Spinal cord (tissue), 10 donors: Measurements from ENCODE around the gene TCF4. TPM values are rescaled to one million over a fixed set of nuclear protein-coding genes. Genes with fewer than 3 reads are reported as not detected.

Experiments
- DNase-seq, 6 donors: peaks; one replicate each; pipeline versions ENCODE4 v3.0.0 to v3.0.0-alpha.2; 2013 to 2015; ENCODE audit warnings: low spot score in 6 of 6, low read depth in 4 of 6
- H3K27ac ChIP-seq: one replicate; pipeline ENCODE4 v1.5.1; 2013; ENCODE audit warnings: low read depth, low read length, control low read depth
- H3K27me3 ChIP-seq: one replicate; pipeline ENCODE4 v1.6.1; 2013; ENCODE audit warnings: low read length; ENCODE audit not compliant: control insufficient read depth, insufficient read depth
- H3K36me3 ChIP-seq: one replicate; pipeline ENCODE4 v1.6.1; 2013; ENCODE audit warnings: low read length; ENCODE audit not compliant: control insufficient read depth, insufficient read depth
- H3K4me1 ChIP-seq: one replicate; pipeline ENCODE4 v1.6.1; 2013; ENCODE audit warnings: low read length; ENCODE audit not compliant: control insufficient read depth, insufficient read depth
- H3K4me3 ChIP-seq: one replicate; pipeline ENCODE4 v1.5.1; 2013; ENCODE audit warnings: low read depth, low read length, control low read depth
- H3K9me3 ChIP-seq: one replicate; pipeline ENCODE4 v1.6.1; 2013; ENCODE audit warnings: low read length; ENCODE audit not compliant: control insufficient read depth, insufficient read depth
- WGBS: methylation state at CpG from one replicate; pipeline ENCODE4 v1.1.5; 2013; ENCODE audit warnings: missing lambda C conversion rate; ENCODE audit not compliant: insufficient coverage; 5-methylcytosine and 5-hydroxymethylcytosine counted together
- polyA plus RNA-seq, 2 donors: library from polyadenylated mRNA; unstranded; fragments of 120-200 nt; gene quantifications; one replicate each; pipeline ENCODE4 v1.2.1, GENCODE V29; 2013; ENCODE audit not compliant: insufficient read length in 2 of 2
- small RNA-seq: library from RNA; depleted of rRNA; stranded (forward); fragments of <200 nt; gene quantifications from one replicate; pipeline ENCODE3, GENCODE V24; 2014; ENCODE audit warnings: low replicate concordance
- total RNA-seq, 2 donors: library from RNA; depleted of rRNA in 1 of 2; stranded (reverse); fragments of 120-200 nt in 1 of 2; fragments of >200 nt in 1 of 2; gene quantifications; one replicate each; pipeline versions ENCODE4 v1.2.3 to v1.2.4, GENCODE V29; 2013 to 2014
- donor health status: healthy.

TCF4 gene
- total and polyA plus RNA-seq, 4 donors: 57.1 to 234 (median 138) TPM

DNA sequence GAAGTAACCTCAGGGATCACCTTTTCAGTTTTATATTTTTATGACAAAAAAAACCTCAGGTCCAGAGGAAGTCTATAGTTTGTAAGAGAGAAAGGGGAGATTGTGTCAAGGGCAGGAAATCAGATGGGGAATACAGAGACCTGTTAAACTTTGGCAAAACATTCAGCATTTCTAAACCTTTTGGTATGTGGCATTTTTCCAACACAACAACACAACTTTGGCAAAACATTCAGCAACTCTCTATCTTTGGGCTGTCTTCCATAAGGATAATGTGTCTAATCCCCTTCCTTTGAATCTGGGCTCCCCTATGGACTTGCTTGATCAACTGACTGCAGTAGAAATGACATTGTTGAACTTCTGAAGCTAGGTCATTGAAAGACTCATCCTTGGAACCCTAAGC lies 408.2 kb downstream of the TCF4 start:
- no peak for DNase-seq
- H3K4me3 ChIP-seq: no peak overlapping the region
- H3K36me3 ChIP-seq: no peaks in the 10 kb centered on the region
- no peak overlapping the region for H3K27ac ChIP-seq
- H3K27me3 ChIP-seq: no peaks in the 10 kb centered on the region
- H3K9me3 ChIP-seq: no peaks in the 10 kb centered on the region
- no peaks in the 10 kb centered on the region for H3K4me1 ChIP-seq

DNA sequence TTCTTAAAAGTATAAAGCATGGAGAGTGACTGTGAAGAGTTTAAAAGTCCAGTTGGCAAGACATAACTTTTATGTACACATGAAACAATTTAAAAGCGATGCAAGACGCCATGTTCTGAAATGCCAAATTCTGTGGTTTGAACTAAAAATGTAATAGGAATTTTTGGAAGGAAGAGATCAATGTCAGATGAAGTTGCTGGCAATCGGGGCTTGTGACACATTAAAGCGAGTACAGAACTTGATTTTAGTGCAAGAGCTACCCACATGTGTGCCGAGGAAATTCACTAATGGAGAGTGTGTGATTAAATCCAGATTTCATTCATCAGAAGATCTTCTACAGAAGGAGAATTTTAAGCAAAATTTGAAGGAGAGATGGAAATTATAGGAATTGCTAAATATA lies 408.6 kb downstream of the TCF4 start:
- Histone ChIP-seq H3K27me3 (no peaks in the 10 kb centered on the region), H3K36me3 (no peaks in the 10 kb centered on the region), H3K9me3 (peaks cover 1% of the 10 kb centered on the region), H3K27ac (no peak overlapping the region), H3K4me1 (no peaks in the 10 kb centered on the region), H3K4me3 (no peak overlapping the region)
- WGBS: 98% methylated on average over 4 of the region's 5 CpGs
- DNase-seq: no peak

DNA sequence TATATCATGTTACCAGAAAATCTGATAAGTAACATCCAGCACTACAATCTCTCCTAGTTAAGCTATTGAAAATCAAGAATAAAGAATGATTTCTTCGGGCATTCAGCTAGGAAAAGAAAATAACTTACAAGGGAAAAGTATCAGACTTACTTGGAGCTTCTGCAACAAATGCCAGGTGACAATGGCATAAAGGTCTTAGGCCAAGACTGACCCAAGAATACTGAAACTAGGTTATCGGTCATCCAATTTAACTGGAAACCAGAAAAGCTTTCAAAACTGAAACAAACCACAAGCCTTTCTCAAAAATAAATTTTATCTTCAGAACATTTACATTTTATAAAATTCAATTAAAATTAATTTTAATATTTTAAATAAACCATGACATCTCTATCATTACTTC lies 414.7 kb downstream of the TCF4 start:
- 100% methylated on average over 1 of the region's 2 CpGs for WGBS
- H3K9me3 ChIP-seq: peaks cover 3% of the 10 kb centered on the region
- no peak for DNase-seq
- no peaks in the 10 kb centered on the region for H3K27me3 ChIP-seq
- H3K36me3 ChIP-seq: no peaks in the 10 kb centered on the region
- H3K27ac ChIP-seq: no peak overlapping the region
- H3K4me1 ChIP-seq: no peaks in the 10 kb centered on the region
- no peak overlapping the region for H3K4me3 ChIP-seq

Small RNAs within 50 kb of the gene (small RNA-seq; reads per million reads assigned to genes)
- not detected for gene MIR4529
